Lower leg skin (tissue), 4 donors: ENCODE data around the gene MRPS30. TPM values are rescaled to one million over a fixed set of nuclear protein-coding genes. Genes with fewer than 3 reads are reported as not detected.

Experiments used
- DNase-seq, 2 donors: peaks; one replicate each; pipeline ENCODE4 v3.0.0-alpha.2; 2019; ENCODE audit warnings: low spot score in 2 of 2
- H3K4me3 ChIP-seq: fragments of 200-600 bp; sonication (generic); 2 replicates; pipeline ENCODE4 v1.5.1; 2017; ENCODE audit warnings: mild to moderate bottlenecking, low read depth; ENCODE audit not compliant: poor library complexity, severe bottlenecking
- POLR2A ChIP-seq, 2 donors: fragments of 450-650 bp; IDR thresholded peaks; one replicate each; pipeline ENCODE4 v1.6.1; 2016 to 2017; ENCODE audit warnings: antibody characterized with exemption in 2 of 2, mild to moderate bottlenecking in 1 of 2, moderate library complexity in 1 of 2
- WGBS, 2 donors: methylation state at CpG; one replicate each; pipeline ENCODE4 v1.1.5; 2018; 5-methylcytosine and 5-hydroxymethylcytosine counted together
- intact Hi-C: fragments of 100-400 bp; cut with DNase I; formaldehyde crosslinking; loops from one replicate; pipeline ENCODE4 v1.15.0; 2023; ENCODE audit warnings: low total_unique reads
- total RNA-seq, 4 donors: library from RNA; depleted of rRNA; stranded (reverse); fragments of >200 nt; gene quantifications; one replicate each; pipeline ENCODE4 v1.1.0, GENCODE V29; 2016
- TF ChIP-seq, protein P1 (sequence below), 3 donors: fragments of 450-650 bp; IDR thresholded peaks; one replicate each; pipeline ENCODE4 v1.5.1; 2016; ENCODE audit warnings: antibody characterized with exemption in 3 of 3, mild to moderate bottlenecking in 3 of 3, moderate library complexity in 2 of 3

MRPS30 gene
- total RNA-seq, 4 donors from 2014 or later, result 70.5 to 89.0 (median 76.9) TPM

DNA sequence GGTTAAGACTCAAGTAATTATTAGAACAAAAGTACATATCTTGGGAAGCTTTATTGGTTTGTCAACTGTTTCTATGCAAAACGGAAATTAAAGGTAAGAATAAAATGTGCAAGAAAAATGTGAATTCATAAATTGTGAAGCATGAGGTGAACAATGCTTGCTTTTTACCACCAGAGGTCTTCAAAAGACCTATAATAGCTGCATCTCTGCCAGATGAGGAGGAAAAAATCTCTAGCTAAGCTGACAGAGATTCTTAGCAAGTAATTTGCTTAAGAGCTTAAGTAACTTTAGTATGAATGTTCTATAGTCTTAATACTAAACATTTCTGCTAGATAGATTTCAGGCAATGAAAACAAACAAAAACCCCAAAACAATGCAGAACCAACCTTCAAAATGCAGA, 54.1 kb downstream of the MRPS30 start:
- TF ChIP-seq, protein P1, sequence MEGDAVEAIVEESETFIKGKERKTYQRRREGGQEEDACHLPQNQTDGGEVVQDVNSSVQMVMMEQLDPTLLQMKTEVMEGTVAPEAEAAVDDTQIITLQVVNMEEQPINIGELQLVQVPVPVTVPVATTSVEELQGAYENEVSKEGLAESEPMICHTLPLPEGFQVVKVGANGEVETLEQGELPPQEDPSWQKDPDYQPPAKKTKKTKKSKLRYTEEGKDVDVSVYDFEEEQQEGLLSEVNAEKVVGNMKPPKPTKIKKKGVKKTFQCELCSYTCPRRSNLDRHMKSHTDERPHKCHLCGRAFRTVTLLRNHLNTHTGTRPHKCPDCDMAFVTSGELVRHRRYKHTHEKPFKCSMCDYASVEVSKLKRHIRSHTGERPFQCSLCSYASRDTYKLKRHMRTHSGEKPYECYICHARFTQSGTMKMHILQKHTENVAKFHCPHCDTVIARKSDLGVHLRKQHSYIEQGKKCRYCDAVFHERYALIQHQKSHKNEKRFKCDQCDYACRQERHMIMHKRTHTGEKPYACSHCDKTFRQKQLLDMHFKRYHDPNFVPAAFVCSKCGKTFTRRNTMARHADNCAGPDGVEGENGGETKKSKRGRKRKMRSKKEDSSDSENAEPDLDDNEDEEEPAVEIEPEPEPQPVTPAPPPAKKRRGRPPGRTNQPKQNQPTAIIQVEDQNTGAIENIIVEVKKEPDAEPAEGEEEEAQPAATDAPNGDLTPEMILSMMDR (IDR thresholded peaks at IDR 0.05), result no peak
- TF ChIP-seq POLR2A (IDR thresholded peaks at IDR 0.05), result no peak
- no peak overlapping the region for H3K4me3 ChIP-seq
- intact Hi-C loops, result no loop called here
- DNase-seq, result no peak
- 43 to 56% methylated on average over 1 of the region's 1 CpG for WGBS, 2 donors
